Activated CD4-positive, alpha-beta T cell treated with anti-CD3 and anti-CD28 coated beads, Interleukin-2, amount 10 ng/mL, durations not matched to agents 24 days and 14 days (primary cell): Measurements from ENCODE around the gene DNAH6. TPM values are rescaled to one million over a fixed set of nuclear protein-coding genes. Genes with fewer than 3 reads are reported as not detected.

ENCODE experiments used
- DNase-seq: peaks from one replicate; pipeline ENCODE4 v3.0.0; 2022
- H3K27ac Mint-ChIP-seq: one replicate; pipeline ENCODE4 v1.8.0; 2022; ENCODE audit warnings: mild to moderate bottlenecking, mixed read lengths
- H3K27me3 Mint-ChIP-seq: one replicate; pipeline ENCODE4 v1.8.0; 2022; ENCODE audit warnings: mixed read lengths
- H3K36me3 Mint-ChIP-seq: one replicate; pipeline ENCODE4 v1.8.0; 2022; ENCODE audit warnings: low read depth, mild to moderate bottlenecking, mixed read lengths
- H3K4me1 Mint-ChIP-seq: one replicate; pipeline ENCODE4 v1.8.0; 2021; ENCODE audit warnings: mixed read lengths
- H3K4me3 Mint-ChIP-seq: one replicate; pipeline ENCODE4 v1.8.0; 2022; ENCODE audit warnings: mild to moderate bottlenecking, moderate library complexity, mixed read lengths
- H3K9me3 Mint-ChIP-seq: one replicate; pipeline ENCODE4 v1.8.0; 2021; ENCODE audit warnings: mixed read lengths
- intact Hi-C: fragments of 100-400 bp; cut with micrococcal nuclease; formaldehyde crosslinking; loops from one replicate; pipeline ENCODE4 v1.15.1; 2023
- total RNA-seq: library from RNA; stranded (reverse); gene quantifications from 2 replicates; pipeline ENCODE4 v1.2.3, GENCODE V29; 2022

The DNAH6 gene
- total RNA-seq, 1 donor from 2014 or later: 0.23 TPM

DNA sequence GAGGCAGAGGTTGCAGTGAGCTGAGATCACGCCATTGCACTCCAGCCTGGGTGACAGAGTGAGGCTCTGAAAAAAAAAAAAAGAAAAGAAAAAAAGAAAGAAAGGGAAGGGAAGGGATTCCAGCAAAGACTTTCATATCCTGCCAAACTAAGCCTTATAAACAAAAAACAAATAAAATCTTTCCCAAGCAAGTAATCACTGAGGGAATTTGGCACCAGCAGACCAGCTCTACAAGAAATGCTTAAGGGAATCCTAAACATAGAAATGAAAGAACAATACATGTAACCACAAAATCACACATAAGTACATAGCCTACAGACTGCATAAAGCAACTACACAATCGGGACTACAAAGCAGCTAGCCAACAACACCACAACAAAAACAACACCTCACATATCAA lies 285.5 kb downstream of the DNAH6 start:
- peaks cover 6% of the 10 kb centered on the region for H3K27me3 Mint-ChIP-seq
- intact Hi-C loops: no loop called here
- H3K4me1 Mint-ChIP-seq: peaks cover 15% of the 10 kb centered on the region
- peaks cover 6% of the 10 kb centered on the region for H3K9me3 Mint-ChIP-seq
- DNase-seq: no peak
- no peak overlapping the region for H3K4me3 Mint-ChIP-seq
- peaks cover 4% of the 10 kb centered on the region for H3K36me3 Mint-ChIP-seq
- H3K27ac Mint-ChIP-seq: no peak overlapping the region

DNA sequence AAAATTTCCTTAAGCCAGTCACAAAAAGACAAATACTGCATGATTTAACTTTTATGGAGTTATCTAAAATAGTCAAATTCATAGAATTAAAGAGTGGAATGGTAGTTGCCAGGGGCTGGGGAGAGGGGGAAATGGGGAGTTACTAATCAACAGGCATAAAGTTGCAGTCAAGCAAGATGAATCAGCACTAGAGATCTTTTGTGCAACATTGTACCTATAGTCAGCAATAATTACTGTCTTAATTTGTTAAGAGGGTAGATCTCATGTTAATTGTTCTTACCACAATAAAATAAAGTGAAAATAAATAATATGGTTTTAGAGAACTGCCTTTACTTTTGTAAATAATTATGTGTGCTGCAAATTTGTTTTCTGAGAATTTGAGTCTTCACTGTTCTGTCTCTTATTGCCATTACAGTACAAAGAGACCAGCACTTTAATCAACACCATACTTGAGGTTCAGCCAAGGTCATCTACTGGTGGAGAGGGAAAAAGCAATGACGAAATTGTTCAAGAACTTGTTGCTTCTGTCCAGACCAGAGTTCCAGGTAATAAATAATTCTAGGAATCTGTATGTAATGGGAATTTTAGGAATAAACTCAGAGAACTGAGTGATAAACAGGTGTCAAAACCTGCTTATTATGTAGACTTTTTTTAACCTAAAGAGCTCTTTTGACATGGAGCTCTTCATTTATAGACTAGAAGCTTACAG lies 289.1 kb downstream of the DNAH6 start:
- Mint-ChIP-seq H3K4me1 (peaks cover 9% of the 10 kb centered on the region), H3K4me3 (no peak overlapping the region), H3K27me3 (peaks cover 12% of the 10 kb centered on the region), H3K36me3 (peaks cover 4% of the 10 kb centered on the region), H3K27ac (no peak overlapping the region), H3K9me3 (peaks cover 11% of the 10 kb centered on the region)
- intact Hi-C loops: no loop called here
- no peak for DNase-seq

DNA sequence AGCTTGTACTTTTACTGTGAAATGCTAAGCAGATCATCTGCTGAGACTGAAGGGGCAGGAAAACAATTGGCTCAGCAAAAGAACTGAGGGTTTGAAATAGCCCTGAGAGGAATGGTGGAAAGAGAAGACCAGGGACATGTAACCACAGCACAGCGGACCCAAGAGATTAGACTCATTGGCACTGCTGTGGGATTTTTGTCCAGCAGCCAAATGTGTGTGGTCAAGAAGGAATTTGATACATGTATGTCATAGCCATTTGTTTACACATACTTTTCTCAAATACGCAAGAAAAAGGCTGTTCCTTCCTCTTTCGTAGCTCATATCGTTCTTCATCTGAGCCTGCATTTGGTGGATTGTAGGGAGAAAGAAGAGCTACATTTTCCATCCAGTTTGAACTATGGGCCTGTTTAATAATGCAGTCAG lies 290.8 kb downstream of the DNAH6 start:
- H3K27me3 Mint-ChIP-seq: peaks cover 9% of the 10 kb centered on the region
- no peak overlapping the region for H3K4me3 Mint-ChIP-seq
- no peak for DNase-seq
- intact Hi-C loops: no loop called here
- peaks cover 7% of the 10 kb centered on the region for H3K9me3 Mint-ChIP-seq
- no peak overlapping the region for H3K27ac Mint-ChIP-seq
- peaks cover 3% of the 10 kb centered on the region for H3K4me1 Mint-ChIP-seq
- H3K36me3 Mint-ChIP-seq: peaks cover 1% of the 10 kb centered on the region

DNA sequence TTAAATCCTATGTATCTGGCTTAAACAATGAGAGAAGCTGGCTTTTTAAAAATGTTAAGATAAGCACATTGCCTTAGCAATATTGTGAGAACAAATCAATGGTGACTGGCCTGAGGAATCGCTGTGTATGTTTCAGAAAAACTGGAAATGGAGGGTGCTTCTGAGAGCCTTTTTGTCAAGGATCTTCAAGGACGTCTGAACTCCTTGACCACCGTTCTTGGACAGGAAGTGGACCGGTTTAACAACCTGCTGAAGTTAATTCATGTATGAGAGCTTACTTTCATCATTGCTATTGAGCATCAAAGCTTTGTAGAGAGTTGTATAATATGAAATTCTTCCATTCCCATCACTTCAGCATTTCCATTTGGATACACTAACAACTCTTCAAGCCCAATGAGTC lies 292.0 kb downstream of the DNAH6 start:
- H3K27ac Mint-ChIP-seq: no peak overlapping the region
- intact Hi-C loops: no loop called here
- no peak for DNase-seq
- H3K4me3 Mint-ChIP-seq: no peak overlapping the region
- no peaks in the 10 kb centered on the region for H3K36me3 Mint-ChIP-seq
- H3K9me3 Mint-ChIP-seq: peaks cover 6% of the 10 kb centered on the region
- H3K27me3 Mint-ChIP-seq: peaks cover 6% of the 10 kb centered on the region
- peaks cover 3% of the 10 kb centered on the region for H3K4me1 Mint-ChIP-seq

DNA sequence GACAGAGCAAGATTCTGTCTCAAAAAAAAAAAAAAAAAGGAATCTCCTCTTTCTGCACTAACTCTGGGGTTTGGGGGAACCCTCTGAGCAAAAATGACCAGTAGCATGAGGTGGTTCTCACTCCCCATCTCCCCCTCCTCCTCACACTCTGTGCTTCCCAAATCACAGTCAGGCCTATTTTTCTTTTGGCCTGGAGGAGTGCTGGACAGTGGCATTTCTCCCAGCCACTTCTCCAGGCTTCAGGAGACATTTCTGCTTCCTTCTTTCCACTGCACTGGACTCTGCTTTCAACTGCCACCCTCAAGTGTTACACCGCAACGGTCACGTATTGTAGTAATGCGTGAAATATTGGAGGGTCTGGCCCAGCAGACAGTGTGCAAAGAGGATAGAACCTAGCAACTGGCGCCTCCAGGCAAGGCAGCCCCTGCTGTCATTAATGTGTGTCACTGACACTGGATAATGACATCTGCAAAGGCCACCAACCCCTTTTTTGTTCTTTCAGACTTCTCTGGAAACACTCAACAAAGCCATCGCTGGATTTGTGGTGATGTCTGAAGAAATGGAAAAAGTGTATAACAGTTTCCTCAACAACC lies 295.6 kb downstream of the DNAH6 start:
- Mint-ChIP-seq H3K36me3 (peaks cover 7% of the 10 kb centered on the region), H3K27me3 (peaks cover 6% of the 10 kb centered on the region), H3K9me3 (peaks cover 9% of the 10 kb centered on the region), H3K4me1 (peaks cover 13% of the 10 kb centered on the region), H3K27ac (no peak overlapping the region), H3K4me3 (no peak overlapping the region)
- DNase-seq: no peak
- intact Hi-C loops: no loop called here

DNA sequence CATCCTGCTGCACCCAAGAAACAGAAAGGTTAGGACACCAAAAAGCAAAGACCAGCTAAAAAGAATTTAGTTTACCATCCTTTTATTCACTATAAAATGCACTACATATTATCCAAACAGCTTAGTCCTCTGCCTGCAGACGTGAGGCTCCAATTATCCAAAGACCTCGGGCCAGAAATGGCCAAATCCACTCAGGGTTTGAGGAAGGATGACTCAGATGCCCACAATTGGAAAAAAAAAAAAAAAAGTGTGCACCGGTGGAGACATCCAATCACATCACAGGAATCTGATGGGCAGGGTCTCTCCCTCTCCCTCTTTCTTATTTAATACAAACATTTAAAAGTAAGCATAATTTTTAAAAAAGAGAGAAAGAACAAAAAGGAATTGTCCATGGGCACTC lies 298.8 kb downstream of the DNAH6 start:
- intact Hi-C loops: loop anchor here (5.0 kb wide), 1 partner anchor 112 kb away; no protein-coding TSS in a partner anchor
- Mint-ChIP-seq H3K36me3 (peaks cover 11% of the 10 kb centered on the region), H3K9me3 (peaks cover 4% of the 10 kb centered on the region), H3K27me3 (no peaks in the 10 kb centered on the region), H3K27ac (no peak overlapping the region), H3K4me3 (no peak overlapping the region), H3K4me1 (peaks cover 30% of the 10 kb centered on the region)
- DNase-seq: no peak

DNA sequence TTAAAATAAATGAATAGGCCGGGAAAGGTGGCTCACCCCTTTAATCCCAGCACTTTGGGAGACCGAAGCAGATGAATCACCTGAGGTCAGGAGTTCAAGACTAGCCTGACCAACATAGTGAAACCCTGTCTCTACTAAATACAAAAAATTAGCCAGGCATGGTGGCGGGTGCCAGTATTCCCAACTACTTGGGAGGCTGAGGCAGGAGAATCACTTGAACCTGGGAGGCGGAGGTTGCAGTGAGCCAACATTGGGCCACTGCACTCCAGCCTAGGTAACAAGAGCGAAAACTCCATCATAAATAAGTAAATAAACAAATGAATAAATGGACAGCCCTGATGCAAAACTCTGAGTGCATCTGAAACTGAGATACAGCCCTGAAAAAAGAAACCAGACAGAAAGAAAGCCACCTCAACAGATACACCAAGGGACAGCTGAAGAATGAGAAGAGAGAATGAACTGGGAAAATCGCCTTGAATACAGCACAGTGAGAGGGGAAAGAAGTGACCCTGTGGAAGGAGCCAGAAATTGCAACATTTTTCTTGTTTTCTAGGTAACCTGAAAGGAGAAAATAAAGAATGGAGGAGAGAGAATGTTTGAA lies 300.2 kb downstream of the DNAH6 start:
- peaks cover 3% of the 10 kb centered on the region for H3K9me3 Mint-ChIP-seq
- H3K4me3 Mint-ChIP-seq: peak overlapping the region; percentile 9
- DNase-seq: no peak
- H3K4me1 Mint-ChIP-seq: peaks cover 34% of the 10 kb centered on the region
- intact Hi-C loops: loop anchor here (1.0 to 5.0 kb wide), 5 partner anchors 16 to 111 kb away; partner anchors contain the start of gene TRABD2A
- H3K36me3 Mint-ChIP-seq: peaks cover 15% of the 10 kb centered on the region
- H3K27ac Mint-ChIP-seq: peak overlapping the region; percentile 56
- no peaks in the 10 kb centered on the region for H3K27me3 Mint-ChIP-seq

DNA sequence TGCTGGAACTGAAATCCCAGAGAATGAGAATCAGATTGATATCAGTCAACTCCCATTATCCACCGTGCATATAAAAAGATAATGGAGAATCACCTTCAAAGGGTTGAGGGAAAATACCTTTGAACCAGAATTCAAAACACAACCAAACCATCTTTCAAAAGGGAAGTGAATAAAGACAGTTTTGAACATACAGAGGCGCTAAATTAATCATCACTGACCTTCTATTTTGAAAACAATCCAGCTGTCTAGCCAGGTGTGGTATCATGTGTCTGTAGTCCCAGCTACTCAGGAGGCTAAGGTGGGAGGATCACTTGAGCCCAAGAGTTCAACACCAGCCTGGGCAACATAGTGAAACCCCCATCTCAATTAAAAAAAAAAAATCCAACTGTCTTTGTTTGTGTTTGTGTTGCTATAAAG lies 300.9 kb downstream of the DNAH6 start:
- peaks cover 3% of the 10 kb centered on the region for H3K9me3 Mint-ChIP-seq
- peaks cover 32% of the 10 kb centered on the region for H3K4me1 Mint-ChIP-seq
- peak overlapping the region; percentile 9 for H3K4me3 Mint-ChIP-seq
- DNase-seq: no peak
- H3K36me3 Mint-ChIP-seq: peaks cover 17% of the 10 kb centered on the region
- H3K27ac Mint-ChIP-seq: peak overlapping the region; percentile 56
- no peaks in the 10 kb centered on the region for H3K27me3 Mint-ChIP-seq
- intact Hi-C loops: loop anchor here (1.0 to 5.0 kb wide), 5 partner anchors 16 to 110 kb away; partner anchors contain the start of gene TRABD2A

DNA sequence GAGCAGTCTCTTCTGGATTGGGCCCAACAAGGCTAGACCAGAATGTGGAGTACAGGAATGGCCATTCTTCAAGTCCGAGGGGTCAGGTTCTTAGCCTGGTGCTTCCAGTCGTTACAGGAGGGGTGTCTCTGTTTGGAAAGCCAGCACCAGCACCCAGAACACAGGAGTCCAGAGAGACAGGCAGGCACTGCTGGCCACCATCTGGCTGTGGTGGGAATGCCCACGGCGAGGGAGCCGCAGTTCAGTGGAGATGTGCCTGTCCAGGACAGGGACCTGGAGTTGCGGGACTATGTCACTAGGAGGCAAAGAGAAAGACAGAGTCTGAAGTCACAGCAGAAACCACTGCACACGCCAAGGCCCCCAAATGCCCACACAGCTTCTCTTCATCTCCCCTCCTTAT lies 305.5 kb downstream of the DNAH6 start:
- H3K27me3 Mint-ChIP-seq: no peaks in the 10 kb centered on the region
- peaks cover 3% of the 10 kb centered on the region for H3K9me3 Mint-ChIP-seq
- peaks cover 24% of the 10 kb centered on the region for H3K4me1 Mint-ChIP-seq
- H3K27ac Mint-ChIP-seq: no peak overlapping the region
- no peak overlapping the region for H3K4me3 Mint-ChIP-seq
- DNase-seq: no peak
- intact Hi-C loops: no loop called here
- peaks cover 34% of the 10 kb centered on the region for H3K36me3 Mint-ChIP-seq

DNA sequence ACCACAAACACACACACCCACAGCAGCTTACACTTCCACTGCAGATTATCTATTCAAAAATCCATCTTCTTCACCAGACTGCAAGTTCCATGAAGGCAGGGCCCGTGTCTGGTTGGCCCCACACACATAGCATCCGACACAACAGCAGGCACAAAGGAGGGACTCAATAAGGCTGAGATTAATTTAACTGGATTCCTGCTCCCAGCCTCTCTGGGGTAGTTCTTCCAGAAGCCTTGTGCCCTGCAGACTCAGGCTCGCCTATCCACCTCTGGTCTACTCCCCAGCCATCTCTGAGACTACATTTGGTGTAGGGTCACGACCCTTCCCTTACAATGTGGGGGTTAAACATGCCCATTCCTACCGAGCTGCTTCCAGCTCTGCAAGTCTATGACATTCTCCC lies 306.9 kb downstream of the DNAH6 start:
- peaks cover 3% of the 10 kb centered on the region for H3K9me3 Mint-ChIP-seq

DNA sequence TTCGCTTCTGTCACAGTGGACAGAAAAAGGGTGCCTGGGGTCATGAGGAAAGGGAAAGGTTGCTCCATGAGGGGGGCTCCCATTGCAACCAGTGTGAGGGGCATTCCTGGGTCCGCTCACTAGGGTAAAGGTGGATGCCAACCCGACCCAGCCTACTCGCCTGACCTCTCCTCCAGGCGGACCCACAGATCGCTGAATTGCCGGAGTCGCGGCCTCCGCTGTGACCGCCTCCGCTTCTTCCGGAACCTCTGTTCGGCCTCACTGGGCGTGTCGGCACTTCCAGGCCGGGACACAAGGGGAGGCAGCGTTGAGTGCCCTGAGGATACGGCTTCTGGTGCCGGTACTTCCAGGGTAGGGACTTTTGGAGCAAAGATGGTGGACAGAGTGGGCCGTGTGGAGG lies 307.5 kb downstream of the DNAH6 start:
- H3K4me3 Mint-ChIP-seq: no peak overlapping the region
- no peak for DNase-seq
- H3K27me3 Mint-ChIP-seq: no peaks in the 10 kb centered on the region
- no peak overlapping the region for H3K27ac Mint-ChIP-seq
- intact Hi-C loops: no loop called here
- peaks cover 3% of the 10 kb centered on the region for H3K9me3 Mint-ChIP-seq
- peaks cover 17% of the 10 kb centered on the region for H3K4me1 Mint-ChIP-seq
- peaks cover 48% of the 10 kb centered on the region for H3K36me3 Mint-ChIP-seq

More for the DNA sequence above, 306.9 kb downstream of the DNAH6 start:
- H3K4me1 Mint-ChIP-seq: peaks cover 14% of the 10 kb centered on the region
- DNase-seq: no peak
- intact Hi-C loops: no loop called here
- peaks cover 47% of the 10 kb centered on the region for H3K36me3 Mint-ChIP-seq
- no peak overlapping the region for H3K27ac Mint-ChIP-seq
- no peaks in the 10 kb centered on the region for H3K27me3 Mint-ChIP-seq
- H3K4me3 Mint-ChIP-seq: no peak overlapping the region

DNA sequence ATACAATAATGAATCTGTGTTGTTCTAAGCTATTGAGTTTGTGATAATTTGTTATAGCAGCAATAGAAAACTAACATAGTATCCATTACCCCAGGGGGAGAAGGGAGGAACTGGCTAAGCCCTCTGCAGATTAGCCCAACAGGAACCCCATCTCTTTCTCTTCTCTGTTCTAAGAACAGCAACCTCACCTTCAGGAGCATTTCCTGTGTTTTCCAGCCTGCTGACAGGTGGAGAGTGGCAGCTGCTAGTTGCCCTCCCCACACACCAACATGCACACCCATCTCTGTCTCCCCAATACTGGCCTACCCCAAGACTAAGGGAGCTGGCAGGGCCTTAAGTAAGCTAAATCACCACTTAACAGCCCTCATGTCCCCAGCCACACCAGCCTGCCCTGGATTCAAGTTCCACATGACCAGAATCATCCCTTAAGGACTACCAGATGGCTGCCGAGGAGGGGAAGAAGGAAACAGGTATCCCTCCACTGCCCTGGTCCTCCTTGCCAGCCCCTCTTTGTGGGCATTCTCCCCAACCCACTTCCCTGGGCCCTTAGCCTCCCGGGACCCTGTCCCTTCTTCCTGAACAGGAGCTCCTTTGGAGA lies 311.8 kb downstream of the DNAH6 start:
- no peak overlapping the region for H3K27ac Mint-ChIP-seq
- peaks cover 29% of the 10 kb centered on the region for H3K4me1 Mint-ChIP-seq
- no peak overlapping the region for H3K4me3 Mint-ChIP-seq
- H3K27me3 Mint-ChIP-seq: no peaks in the 10 kb centered on the region
- H3K36me3 Mint-ChIP-seq: peaks cover 39% of the 10 kb centered on the region
- intact Hi-C loops: no loop called here
- peaks cover 3% of the 10 kb centered on the region for H3K9me3 Mint-ChIP-seq
- no peak for DNase-seq

DNA sequence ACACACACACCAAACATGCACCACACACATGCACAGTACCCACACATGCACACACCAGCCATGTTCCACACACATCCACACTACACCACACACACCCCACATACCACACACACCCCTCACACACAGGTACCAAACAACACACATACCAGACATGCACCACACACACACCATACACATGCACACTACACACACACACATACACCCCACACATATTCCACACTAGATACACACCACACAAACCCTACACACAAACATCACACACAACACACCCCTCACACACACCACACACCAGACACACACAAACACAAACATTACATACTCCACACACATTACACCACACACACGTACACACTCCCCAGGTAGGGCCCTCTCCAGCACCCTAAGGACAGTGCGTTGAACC lies 313.4 kb downstream of the DNAH6 start:
- peaks cover 34% of the 10 kb centered on the region for H3K36me3 Mint-ChIP-seq
- peaks cover 3% of the 10 kb centered on the region for H3K9me3 Mint-ChIP-seq
- no peaks in the 10 kb centered on the region for H3K27me3 Mint-ChIP-seq

DNA sequence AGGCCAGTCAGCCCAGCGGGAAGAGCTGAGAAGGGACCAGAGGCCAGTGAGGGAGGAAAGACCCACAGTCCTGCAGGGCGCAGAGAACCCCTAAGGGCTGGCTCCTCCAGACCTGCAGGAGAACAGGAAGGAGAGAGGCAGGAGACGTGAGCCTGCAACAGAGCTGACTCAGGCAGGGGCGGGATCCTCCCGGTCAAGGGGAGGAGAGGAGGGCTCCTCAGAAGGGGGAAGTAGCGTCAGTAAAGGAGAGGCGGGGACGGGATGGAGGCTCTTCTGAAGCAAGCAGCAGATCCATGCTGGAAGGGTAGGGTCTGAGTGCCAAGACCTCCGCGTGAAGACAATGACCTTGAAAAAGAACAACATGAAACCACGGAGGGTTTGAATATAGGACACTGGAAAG lies 313.8 kb downstream of the DNAH6 start:
- intact Hi-C loops: loop anchor here (5.0 kb wide), 1 partner anchor 97 kb away; no protein-coding TSS in a partner anchor
- Mint-ChIP-seq H3K27me3 (no peaks in the 10 kb centered on the region), H3K4me3 (no peak overlapping the region), H3K9me3 (peaks cover 1% of the 10 kb centered on the region), H3K27ac (no peak overlapping the region), H3K36me3 (peaks cover 34% of the 10 kb centered on the region), H3K4me1 (peaks cover 40% of the 10 kb centered on the region)
- DNase-seq: no peak

More for the DNA sequence above, 313.4 kb downstream of the DNAH6 start:
- Mint-ChIP-seq H3K4me3 (no peak overlapping the region), H3K4me1 (peaks cover 39% of the 10 kb centered on the region), H3K27ac (no peak overlapping the region)
- intact Hi-C loops: loop anchor here (5.0 kb wide), 1 partner anchor 98 kb away; no protein-coding TSS in a partner anchor
- no peak for DNase-seq
